Hepatocyte (in vitro differentiated cells): ENCODE data around the gene PARP12.

Experiments
- CTCF ChIP-seq: fragments of 200-600 bp; sonication (generic); IDR thresholded peaks from 2 replicates; pipeline ENCODE4 v1.5.1; 2016; ENCODE audit warnings: antibody characterized with exemption, mild to moderate bottlenecking; ENCODE audit not compliant: poor library complexity
- EZH2 ChIP-seq: fragments of 200-600 bp; sonication (generic); IDR thresholded peaks from 2 replicates; pipeline ENCODE4 v1.6.1; 2016; ENCODE audit warnings: antibody characterized with exemption, mild to moderate bottlenecking, borderline replicate concordance

GRCh38 chr7:140070546-140070945, 7.8 kb upstream of the PARP12 start:
- TF ChIP-seq CTCF (no peak), EZH2 (no peak)
